Bronchial epithelial cell (primary cell): Measurements from ENCODE around the gene COQ9. TPM values are rescaled to one million over a fixed set of nuclear protein-coding genes. Genes with fewer than 3 reads are reported as not detected.

Source experiments
- DNase-seq: peaks from one replicate; pipeline ENCODE4 v3.0.0-alpha.2; 2010; ENCODE audit warnings: low read depth
- FAIRE-seq: peaks from 2 replicates; lab custom pipeline; 2011; peaks lifted over from hg19 to GRCh38; lab: Jason Lieb, UNC
- H3K27me3 ChIP-seq: 2 replicates; pipeline ENCODE4 v1.5.1; 2011; ENCODE audit warnings: low read length; ENCODE audit not compliant: control insufficient read depth, insufficient read depth
- H3K36me3 ChIP-seq: 2 replicates; pipeline ENCODE4 v1.5.1; 2011; ENCODE audit warnings: low read length; ENCODE audit not compliant: control insufficient read depth, insufficient read depth
- H3K4me3 ChIP-seq: 2 replicates; pipeline ENCODE4 v1.5.1; 2011; ENCODE audit warnings: mild to moderate bottlenecking, low read depth, low read length, control low read depth
- CTCF ChIP-seq: IDR thresholded peaks from 2 replicates; pipeline ENCODE4 v1.5.1; 2011; ENCODE audit warnings: mild to moderate bottlenecking, moderate library complexity, low read length, control low read depth, inconsistent platforms; ENCODE audit not compliant: insufficient read depth, severe bottlenecking
- total RNA-seq: library from RNA; depleted of rRNA; stranded (reverse); fragments of >200 nt; gene quantifications from 2 replicates; pipeline ENCODE4 v1.2.1, GENCODE V29; 2014

COQ9 gene
- total RNA-seq, 1 donor from 2014 or later = 59.5 TPM

- H3K4me3 ChIP-seq = no peak overlapping the region
- peaks cover 3% of the 10 kb centered on the region for H3K27me3 ChIP-seq
- FAIRE-seq (no peak), DNase-seq (no peak)
- no peak for TF ChIP-seq CTCF
- H3K36me3 ChIP-seq = no peaks in the 10 kb centered on the region
Measured at GRCh38 chr16:57510016-57510871, 63.0 kb downstream of the COQ9 start.

Other genes starting within 250 kb of the COQ9 start
- gene ARL2BP, start 202.2 kb upstream of the COQ9 start, total RNA-seq = 63.8 and 71.3 TPM in 2 replicates
- gene PLLP, start 162.8 kb upstream of the COQ9 start, total RNA-seq = 3.3 and 13.7 TPM in 2 replicates
- gene CCL22, start 88.7 kb upstream of the COQ9 start, total RNA-seq = under 0.01 TPM in 1 of 2 replicates, not detected in the other
- under 0.01 TPM in 1 of 2 replicates, not detected in the other for gene CX3CL1, start 75.0 kb upstream of the COQ9 start, total RNA-seq
- not detected in 2 replicates for gene CCL17, start 42.7 kb upstream of the COQ9 start, total RNA-seq
- gene CIAPIN1, start 94 bp upstream of the COQ9 start, total RNA-seq = 71.3 and 81.2 TPM in 2 replicates
- gene POLR2C, start 15.2 kb downstream of the COQ9 start, total RNA-seq = 78.7 and 82.1 TPM in 2 replicates
- gene DOK4, start 39.0 kb downstream of the COQ9 start, total RNA-seq = 17.6 and 23.7 TPM in 2 replicates
- gene CCDC102A, start 89.1 kb downstream of the COQ9 start, total RNA-seq = 1.5 and 2.1 TPM in 2 replicates
- gene ADGRG5, start 95.2 kb downstream of the COQ9 start, total RNA-seq = not detected in 2 replicates
- gene ADGRG1, start 181.2 kb downstream of the COQ9 start, total RNA-seq = 21.1 and 45.3 TPM in 2 replicates
- 0.13 TPM in 1 of 2 replicates, not detected in the other for gene ADGRG3, start 220.8 kb downstream of the COQ9 start, total RNA-seq
- not detected in 2 replicates for gene DRC7, start 247.3 kb downstream of the COQ9 start, total RNA-seq